ENCODE results near the gene PLCL2.

Gene PLCL2

DNA sequence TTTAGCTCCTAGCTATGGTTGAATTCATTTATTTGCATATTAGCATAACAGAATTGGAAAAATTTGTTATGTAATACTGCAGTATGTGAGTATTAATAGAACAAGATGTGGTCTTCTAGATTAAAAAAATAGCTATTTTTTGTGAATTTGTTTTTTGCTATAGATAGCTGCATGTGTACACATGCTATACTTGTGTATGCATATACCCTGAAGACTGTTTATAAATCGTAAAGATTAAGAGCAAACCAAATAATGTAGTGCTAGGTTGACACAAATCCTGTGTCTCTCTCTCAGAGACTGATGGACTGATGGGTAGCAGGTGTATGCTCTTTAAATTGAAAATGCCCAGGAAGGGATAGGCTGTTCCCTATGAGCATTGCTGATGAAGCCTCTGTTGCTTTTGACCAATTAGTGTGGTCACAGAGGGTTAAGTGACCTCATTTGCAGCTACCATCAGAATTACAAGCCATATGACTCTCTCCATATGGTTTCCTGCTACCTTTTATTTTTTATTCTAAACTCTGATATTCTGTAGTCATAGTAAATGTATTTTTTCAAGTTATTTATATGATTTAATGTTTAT is 9.0 kb downstream of the PLCL2 start:
- DNase-seq (ENCODE audit: low read depth), result no peak

DNA sequence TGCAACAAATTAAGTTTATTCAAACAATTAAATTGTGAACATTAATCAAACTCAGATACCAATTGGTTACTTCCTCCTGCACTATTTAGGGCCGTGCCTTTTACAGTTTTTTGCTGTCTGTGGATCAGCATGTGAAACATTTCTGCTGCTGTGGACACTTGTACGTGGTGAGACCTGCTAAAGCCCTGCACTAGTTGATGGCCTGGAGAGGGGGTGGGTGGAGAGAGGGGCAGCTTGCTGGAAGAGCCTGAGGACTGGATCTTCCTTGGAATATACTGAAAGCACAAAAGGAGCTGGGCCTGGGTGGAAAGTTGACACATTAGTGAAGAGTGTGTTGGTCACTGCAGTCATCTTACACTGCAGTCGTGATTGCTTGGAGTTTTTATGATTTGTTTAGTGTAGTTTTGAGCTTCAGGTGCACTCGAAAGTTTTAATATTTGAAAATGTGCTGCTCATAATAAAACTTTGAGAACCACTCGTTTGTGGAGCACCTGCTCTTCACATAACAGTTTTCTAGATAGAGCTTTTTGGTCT is 11.4 kb downstream of the PLCL2 start:
- no peak for DNase-seq (ENCODE audit: low read depth)

DNA sequence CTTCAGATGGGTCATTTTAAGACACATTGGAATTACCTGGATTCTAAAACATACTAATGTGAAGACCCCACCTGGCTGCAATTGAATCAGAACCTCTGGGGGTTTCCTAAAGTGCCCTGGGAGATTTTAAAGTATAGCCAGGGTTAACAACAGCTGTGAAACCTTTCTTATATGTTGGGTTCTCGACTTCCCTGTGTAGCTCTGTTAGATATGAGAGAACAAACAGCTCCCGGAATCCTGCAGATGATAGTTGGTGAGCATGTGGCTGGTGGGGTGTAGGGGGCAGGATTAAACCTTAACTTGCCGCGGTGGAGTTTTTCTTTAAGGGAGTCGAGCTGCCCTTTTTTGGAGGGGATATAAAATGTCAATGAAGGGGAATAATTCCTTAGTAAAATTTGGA is 12.1 kb downstream of the PLCL2 start:
- DNase-seq (ENCODE audit: low read depth), result no peak

DNA sequence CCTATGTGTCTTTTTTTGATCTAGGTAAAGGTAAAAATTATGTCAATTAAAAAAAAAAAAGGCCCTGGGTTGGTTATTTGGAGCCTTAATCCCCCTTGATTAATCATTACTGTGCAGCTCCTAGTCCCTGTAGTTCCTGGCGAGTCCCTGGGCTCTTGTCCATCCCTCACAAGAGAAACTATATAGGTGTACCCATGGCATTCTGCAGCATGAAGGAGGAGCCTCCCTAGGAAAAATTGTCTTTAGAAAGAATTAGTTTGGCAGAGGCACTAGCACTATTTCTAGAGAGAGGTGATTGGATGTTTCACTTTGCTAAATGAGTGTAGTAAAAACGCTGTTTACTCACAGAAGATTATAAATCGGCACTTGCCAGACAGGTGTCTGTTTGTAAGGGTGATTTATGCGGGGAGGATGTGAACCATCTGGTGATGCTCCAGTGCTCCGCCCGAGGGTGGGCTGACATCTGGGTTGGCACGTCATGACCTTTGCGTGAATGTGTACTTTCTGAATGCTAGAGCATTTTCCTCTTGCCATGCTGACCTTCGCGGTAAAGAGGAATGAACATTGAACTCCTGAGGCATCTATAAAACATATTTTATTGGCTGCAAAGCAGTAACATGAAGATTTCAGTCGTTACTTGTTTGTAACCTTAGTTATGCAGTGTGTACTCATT is 12.6 kb downstream of the PLCL2 start:
- no peak for DNase-seq (ENCODE audit: low read depth)

DNA sequence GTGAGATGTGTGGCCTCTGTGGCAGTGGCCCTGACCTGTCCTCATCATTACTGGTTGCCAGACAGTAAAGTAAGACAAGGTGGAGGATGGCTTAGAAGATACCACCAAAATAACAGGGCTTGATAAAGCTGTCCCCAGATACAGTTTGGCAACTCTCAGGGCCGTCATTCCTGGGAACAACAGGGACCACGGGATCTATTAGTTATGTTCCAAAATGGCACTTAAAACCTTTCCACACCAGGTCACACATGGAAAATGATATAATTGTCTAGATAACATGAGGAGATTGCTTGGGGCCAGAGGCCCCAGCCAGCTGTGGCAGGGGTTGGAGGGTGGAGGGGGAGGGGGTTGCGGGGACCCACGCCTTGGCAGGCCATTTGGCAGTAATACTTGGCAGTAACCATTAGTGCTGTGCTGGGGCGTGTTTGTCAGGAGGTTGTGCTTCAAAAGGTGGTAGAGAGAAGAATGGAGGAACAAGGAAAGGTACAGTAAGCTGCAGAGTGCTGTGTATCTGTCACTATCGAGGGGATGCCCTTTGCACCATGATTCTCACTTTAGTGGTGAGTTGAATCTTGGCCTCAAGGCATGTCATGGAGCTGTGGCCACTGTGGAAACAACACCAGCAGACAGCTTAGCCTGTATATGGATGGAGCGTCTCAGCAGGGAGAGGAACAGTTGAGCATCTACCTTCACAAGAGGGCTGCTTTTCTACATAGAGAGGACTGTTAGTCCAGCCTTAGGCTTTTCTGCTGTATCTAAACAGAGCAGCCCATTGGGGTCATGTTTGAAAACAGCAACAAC is 14.0 kb downstream of the PLCL2 start:
- DNase-seq (ENCODE audit: low read depth), result no peak

DNA sequence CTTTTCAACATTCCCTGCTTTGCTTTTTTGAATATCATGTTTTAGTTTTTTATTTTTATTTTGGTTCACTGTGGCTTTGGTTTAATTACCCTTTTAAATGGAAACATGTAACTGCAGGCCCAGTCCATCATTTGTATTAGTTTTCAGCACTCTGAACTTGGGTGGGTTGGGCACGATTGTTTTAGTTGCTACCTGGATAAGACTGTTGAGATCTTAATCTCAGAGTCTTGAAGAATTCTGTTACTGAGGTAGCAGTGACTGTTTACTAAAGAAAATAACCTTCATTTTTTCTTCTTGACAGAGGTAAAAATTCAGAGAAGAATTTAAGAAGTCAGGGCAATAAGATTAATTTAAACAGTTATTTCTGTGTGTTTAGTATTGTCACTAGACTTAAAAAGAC is 15.2 kb downstream of the PLCL2 start:
- no peak for DNase-seq (ENCODE audit: low read depth)

DNA sequence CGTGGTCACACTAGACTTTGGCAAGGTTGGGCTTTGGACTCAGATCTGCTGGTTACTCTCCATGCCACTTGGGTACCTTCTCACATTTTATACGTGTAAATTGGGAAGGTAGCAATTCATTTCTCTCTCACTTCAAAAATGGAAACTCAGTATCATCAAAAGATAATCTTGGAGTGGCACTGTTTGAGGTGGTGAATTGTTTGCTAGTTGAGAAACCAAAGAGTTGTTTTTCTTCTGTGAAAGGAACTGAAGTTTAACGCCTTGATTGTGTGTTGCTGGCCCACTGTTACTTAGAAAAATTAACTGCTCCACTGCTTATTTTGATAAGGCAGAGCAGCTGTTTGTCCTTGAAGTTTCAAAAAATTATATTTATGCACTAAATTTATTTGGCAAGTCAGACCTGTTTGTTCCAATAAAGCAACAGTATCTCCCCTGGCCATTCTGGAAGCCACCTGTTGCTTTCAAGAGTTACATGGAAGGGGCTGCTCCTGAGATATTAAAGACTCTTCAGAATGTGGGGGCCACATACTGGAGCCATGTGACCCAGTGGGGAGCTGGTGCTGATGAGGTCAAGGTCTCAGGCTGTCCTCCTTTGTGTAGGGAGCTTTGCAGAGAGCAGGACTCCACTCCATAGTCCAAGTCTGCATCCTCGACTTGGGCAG is 16.2 kb downstream of the PLCL2 start:
- no peak for DNase-seq (ENCODE audit: low read depth)

DNA sequence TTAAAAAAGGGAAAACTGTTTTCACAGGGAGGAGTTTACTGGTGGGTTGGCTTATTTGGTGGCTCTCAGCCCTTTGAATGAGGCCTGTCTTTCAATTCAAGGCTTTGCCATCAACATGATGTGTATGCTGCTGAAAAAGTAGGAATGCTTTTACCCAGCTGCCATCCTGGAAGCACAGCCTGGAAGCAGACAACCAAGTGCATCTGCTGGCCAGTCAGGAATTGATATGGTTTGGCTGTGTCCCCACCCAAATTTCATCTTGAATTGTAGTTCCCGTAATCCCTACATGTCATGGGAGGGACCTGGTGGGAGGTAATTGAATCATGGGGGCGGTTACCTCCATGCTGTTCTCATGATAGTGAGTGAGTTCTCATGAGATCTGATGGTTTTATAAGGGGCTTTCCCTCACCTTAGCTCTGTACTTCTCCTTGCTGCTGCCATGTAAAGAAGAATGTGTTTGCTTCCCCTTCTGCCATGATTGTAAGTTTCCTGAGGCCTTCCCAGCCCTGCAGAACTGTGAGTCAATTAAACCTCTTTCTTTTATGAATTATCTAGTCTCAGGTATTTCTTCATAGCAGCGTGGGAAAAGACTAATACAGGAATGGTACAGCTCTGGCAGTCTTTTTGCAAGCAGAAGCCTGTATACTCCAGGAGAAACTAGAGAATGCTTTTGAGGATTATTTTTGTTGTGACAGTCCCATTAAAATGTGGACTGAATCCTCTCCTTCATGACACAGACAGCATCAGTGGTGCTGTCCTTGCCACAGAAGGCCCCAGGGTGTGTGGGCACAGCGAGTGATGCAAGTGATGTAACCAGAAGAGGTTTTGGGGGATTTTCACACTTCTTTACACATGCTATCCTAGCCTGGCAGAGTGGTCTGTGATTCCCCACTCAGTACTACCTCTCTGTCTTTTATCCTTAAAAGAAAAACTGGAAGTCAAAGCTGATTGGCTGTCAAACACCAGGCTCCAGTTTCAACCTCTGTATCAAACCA is 20.0 kb downstream of the PLCL2 start:
- DNase-seq (ENCODE audit: low read depth), result no peak

DNA sequence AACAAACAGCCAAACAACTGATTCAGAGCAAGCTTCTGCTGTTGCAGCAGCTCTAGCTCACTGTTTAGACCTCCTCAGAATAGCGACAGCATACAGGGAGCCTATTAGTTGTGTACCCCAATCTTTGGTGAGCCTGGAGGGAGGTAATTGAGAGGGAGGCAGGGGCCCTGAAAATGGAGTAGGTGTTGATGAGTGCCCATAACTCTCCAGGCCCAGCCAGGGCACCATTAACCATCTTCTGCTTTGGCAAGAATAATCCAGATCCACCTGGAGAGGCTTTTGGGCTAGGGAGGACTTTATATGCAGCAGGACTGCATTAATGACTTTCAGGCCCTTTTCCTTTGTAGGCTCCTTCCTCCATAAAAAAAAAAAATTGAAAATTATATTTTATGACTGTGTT is 20.9 kb downstream of the PLCL2 start:
- no peak for DNase-seq (ENCODE audit: low read depth)

DNA sequence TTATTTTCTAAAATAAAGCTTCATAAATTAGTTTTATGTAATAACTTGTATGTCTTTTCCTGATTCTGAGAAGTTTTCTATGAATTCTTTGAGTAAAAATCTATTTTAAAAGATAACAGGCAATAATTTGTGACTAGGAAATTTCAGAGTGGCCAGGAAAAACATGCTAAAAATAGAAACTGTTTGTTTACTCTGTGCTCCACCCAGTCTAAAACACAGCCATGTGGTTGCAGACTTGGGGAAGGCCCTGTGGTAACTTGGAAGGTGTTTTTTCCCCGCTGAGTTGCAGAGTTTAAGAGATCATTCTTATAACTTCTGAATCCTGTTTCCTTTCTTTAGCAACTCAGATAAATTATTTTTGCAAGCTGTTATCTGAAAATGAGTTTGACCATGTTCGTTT is 21.9 kb downstream of the PLCL2 start:
- no peak for DNase-seq (ENCODE audit: low read depth)

DNA sequence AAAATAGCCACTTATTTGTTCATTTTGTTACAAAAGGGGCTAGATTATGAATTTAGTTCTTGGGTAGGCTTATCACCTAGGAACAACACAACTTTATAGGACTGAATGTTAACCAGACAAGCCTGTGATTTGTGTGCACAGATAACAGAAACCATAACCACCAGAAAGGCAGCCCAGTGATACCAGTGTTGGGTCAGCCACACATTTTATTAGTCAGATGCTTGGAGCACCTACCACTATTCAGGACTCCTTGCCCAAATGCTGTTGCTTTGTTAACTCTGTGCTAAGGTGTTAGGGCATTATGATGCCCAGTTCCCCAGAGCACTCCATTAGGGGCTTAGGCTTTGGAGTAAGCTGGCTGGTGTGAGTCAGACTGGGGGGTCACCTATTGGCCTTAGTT is 22.5 kb downstream of the PLCL2 start:
- no peak for DNase-seq (ENCODE audit: low read depth)

DNA sequence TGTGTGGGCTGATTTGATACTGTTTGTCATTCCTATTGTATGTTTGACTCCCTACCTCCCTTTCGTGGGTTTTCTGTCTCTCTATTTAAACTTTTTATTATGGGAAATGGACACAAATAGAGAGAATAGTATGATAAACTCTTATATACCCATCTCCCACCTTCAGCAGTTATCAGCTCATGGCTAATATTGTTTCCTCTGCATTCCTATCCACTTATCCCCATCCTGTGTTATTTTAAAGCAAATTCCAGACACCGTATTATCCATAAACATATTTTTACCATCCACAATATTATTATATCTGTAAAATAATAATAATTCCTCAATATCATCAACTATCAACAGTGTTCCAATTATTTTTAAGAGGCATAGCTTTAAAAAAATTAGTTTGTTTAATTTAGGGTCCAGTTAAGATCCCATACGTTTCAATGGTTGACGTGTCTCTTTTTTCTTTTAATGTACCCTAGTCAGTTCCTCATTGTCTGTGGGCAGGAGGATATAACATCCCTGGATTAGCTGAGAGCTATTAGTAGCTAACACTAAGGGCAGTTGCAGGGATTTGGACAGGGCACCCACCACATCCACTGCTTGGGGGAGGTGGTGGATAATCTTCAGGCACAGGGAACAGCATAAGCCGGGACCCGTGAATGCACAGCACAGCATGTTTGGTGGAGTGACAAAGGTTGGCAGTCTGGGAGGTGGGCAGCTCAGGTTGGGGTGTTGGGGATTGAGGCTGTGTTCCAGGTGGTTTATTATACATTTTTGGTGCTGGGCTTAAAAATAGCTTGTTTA is 23.5 kb downstream of the PLCL2 start:
- no peak for DNase-seq (ENCODE audit: low read depth)

DNA sequence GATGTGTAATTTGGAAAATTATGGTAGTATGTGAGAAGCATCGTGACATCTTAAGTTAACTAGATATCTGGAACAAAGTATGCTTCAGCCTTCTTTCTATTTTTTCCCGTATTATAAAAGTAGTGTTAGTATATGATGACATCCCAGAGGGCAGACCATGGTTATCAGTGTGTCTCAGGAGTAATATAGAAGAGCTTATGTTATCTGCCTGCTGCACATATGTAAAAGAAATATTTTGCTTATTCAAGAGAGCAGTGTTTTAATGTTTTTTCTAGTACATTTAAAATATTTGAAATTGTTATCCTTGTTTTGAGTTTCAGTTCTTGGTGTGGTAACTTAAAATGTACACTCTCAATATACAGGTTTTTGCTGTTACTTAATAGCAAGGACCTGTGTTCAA is 24.1 kb downstream of the PLCL2 start:
- DNase-seq (ENCODE audit: low read depth), result no peak

DNA sequence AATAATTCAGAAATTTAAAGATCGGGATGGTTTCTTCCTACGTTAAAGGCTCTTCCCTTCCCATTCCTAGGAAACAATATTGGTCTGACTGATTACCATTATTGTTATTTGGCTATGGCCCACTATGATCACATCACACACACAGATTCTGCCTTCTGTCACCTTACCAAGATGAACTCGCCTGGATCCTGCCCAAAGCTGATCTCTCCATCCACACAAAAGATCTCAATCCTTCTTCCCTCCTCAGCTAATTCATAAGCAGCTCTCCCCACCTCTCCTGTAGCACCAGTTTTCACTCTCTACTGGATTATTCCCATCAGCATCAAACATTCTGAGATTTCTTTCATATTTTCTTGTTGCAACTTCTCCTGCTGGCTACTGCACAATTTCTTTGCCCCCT is 25.0 kb downstream of the PLCL2 start:
- DNase-seq (ENCODE audit: low read depth), result no peak

DNA sequence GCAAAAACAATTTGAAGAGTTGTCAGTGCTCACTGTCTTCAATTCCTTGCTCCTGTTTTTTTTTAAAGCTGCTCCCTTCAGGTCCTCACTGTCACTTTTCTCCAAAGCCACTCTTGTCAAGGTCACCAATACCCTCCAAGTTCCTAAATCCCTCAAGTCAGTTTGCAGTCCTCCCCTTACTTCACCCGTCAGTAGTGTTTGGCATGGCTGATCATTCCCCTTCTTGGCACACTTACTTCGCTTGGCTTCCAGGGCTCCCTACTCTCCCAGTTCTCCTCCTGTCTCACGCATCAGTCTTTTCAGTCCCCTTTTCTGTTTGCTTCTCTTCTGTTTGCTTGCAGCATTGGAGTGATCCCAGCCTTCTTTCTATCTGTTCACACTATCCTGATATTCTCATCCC is 25.5 kb downstream of the PLCL2 start:
- no peak for DNase-seq (ENCODE audit: low read depth)

DNA sequence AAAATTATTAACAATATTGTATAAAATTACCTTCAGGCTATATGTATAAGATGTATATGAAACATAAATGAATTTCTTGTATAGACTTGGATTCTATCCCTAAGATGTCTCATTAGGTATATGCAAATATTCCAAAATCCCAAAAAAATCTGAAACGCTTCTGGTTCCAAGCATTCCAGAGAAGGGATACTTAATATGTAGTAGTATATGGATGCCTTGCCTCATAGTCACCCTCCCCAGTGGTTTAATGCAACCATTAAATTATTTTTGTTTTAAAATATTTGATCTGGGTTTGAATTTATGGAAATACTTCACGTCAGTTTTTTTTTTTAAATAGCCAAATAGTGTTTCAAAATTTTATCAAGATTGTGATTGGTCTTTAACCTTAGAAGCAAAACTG is 27.2 kb downstream of the PLCL2 start:
- no peak for DNase-seq (ENCODE audit: low read depth)

DNA sequence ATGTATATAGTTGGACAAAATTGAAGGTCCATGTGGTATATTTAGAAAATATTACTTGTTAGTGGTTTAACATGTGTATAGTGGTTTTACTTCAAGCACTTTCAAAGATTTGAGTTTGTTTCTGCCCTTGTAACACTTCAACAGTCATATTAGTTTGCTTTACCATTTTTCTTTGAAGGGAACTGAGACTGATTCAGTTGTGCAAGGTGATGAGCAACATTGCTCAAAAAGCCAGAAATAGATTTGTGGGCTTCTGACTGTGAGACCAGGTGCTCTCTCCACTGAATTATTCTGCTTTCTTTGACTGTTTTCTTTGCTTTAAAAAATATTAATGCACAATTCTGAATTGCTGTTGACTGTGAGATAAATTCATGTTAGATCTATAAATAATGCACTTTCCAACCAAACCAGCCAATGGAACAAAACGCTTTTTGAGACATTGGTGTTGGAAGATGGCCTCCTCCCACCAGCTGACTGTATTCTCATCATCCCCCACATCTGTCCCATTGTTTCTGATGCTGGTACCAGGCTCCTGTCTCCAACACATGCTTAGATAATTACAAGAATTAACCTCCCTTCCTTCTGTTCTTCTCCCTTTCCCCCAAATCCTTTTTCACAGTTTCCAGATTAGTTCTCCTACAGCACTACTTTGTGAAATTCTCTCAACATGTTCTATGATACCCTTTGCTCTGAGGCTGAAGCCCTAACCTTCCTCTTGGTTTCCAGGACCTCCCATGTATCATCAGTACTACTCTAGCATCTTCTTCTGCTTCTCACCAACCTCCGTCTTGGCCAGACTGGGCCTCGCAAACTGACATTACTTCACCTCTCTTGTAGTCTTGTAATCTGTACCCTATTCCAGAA is 27.9 kb downstream of the PLCL2 start:
- no peak for DNase-seq (ENCODE audit: low read depth)

DNA sequence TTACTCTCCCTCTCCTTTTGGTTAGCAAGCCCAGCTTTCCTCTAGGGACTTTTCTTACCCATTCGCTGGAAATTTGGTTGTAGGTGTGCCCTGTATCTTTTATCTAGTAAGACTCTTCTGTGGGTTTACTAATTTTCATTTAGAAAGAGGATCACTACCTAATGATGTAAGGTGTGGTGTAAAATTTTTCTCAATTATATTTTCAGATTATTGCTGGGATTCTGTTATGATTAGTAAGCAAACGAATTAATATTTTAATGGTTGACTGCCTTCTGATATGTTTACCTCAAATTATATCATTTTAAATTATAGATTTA is 28.5 kb downstream of the PLCL2 start:
- no peak for DNase-seq (ENCODE audit: low read depth)

DNA sequence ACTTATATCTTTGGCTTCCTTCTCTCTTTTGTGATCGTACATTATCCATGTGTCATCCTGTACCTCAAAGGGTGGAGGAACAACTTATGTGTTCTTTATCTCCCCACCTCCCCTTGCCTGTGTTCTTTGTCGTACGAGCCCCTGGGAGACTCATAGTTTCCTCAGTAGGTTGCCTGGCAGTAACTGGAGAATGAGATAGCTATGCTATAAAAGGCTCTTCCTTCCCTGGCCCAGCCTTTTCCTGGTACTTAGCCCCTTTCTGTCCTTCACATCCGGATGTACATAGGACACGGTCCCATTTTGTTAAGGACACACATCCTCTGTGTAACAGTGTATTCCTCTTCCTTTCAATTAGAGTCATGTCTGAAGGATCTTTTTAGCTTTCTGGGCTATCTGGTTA is 32.1 kb downstream of the PLCL2 start:
- DNase-seq (ENCODE audit: low read depth), result no peak
